ENCODE results near the gene SAPCD2. TPM values are rescaled to one million over a fixed set of nuclear protein-coding genes. Genes with fewer than 3 reads are reported as not detected.

Gene SAPCD2
- total RNA-seq, 1 experiment from 2014 or later = 29.8 TPM

DNA sequence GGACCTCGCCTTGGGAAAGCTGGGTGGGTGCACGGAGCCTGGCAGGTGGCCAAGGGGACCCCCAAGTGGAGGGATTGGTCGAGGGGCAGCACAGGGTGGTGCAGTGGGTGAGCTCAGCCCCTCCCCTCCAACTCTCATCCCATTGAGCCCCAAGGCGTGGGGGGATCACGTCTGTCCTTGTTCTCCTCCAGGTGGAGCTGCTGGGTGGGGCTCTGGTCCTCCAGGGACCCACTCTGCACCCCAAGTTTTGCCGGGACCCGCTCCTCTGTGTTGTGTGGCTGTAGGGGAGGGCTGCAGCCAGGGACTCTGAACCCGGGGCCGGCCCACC, 34.9 kb downstream of the SAPCD2 start:
- Mint-ChIP-seq H3K4me1 (no peaks in the 10 kb centered on the region; a peak in 1 of 4 replicates), H3K27me3 (ENCODE audit: low read depth) (peaks cover 19% of the 10 kb centered on the region), H3K4me3 (no peak overlapping the region), H3K9me3 (no peaks in the 10 kb centered on the region), H3K27ac (no peak overlapping the region), H3K36me3 (ENCODE audit: insufficient read depth in 1 of 3, low read depth in 3 of 3) (peaks cover 0 to 14% (median 5%) of the 10 kb centered on the region in 3 experiments; a peak in 5 of 7 replicates)
- no peak overlapping the region for H3K4me2 ChIP-seq (ENCODE audit: insufficient read depth, insufficient read length, low read length)
- no peak overlapping the region for H3K27ac ChIP-seq (ENCODE audit: insufficient read length, low read depth, low read length)
- H3K14ac ChIP-seq (ENCODE audit: insufficient read depth, low read length) = no peak overlapping the region; the same call in 1 of the 2 replicates
- no peak overlapping the region for H4K5ac ChIP-seq (ENCODE audit: insufficient read length, low read depth, low read length)
- no peak overlapping the region for H4K91ac ChIP-seq (ENCODE audit: insufficient read length, low read depth, low read length)
- H2BK15ac ChIP-seq (ENCODE audit: low read depth, low read length) = no peak overlapping the region
- no CpG with 5 or more reads among the region's 9 CpGs for whole genome bisulfite sequencing (ENCODE audit: extremely low coverage, insufficient read length, low lambda C conversion rate)
- no peaks in the 10 kb centered on the region for H3K9me3 ChIP-seq (ENCODE audit: control insufficient read depth, low read depth, low read length)
- no peak overlapping the region for H4K8ac ChIP-seq (replicated peaks; ENCODE audit: insufficient read length, low read depth, low read length)
- TF ChIP-seq, protein P1, sequence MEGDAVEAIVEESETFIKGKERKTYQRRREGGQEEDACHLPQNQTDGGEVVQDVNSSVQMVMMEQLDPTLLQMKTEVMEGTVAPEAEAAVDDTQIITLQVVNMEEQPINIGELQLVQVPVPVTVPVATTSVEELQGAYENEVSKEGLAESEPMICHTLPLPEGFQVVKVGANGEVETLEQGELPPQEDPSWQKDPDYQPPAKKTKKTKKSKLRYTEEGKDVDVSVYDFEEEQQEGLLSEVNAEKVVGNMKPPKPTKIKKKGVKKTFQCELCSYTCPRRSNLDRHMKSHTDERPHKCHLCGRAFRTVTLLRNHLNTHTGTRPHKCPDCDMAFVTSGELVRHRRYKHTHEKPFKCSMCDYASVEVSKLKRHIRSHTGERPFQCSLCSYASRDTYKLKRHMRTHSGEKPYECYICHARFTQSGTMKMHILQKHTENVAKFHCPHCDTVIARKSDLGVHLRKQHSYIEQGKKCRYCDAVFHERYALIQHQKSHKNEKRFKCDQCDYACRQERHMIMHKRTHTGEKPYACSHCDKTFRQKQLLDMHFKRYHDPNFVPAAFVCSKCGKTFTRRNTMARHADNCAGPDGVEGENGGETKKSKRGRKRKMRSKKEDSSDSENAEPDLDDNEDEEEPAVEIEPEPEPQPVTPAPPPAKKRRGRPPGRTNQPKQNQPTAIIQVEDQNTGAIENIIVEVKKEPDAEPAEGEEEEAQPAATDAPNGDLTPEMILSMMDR (conservative IDR thresholded peaks at IDR 0.05) = peak; percentile 48; the same call in 2 of the 3 replicates
- H3K27me3 ChIP-seq (ENCODE audit: insufficient read depth, low read length) = no peaks in the 10 kb centered on the region
- H3K9ac ChIP-seq (ENCODE audit: extremely low read depth, insufficient read length, low read length) = no peak overlapping the region
- H3T11ph ChIP-seq (ENCODE audit: low read length) = no peak overlapping the region
- no peaks in the 10 kb centered on the region for H4K20me1 ChIP-seq (ENCODE audit: control insufficient read depth, insufficient read depth, insufficient read length)
- no peak overlapping the region for H2BK12ac ChIP-seq (ENCODE audit: insufficient read length, low read depth, low read length)
- H3K23ac ChIP-seq (ENCODE audit: insufficient read length, low read depth, low read length) = no peak overlapping the region
- H3K4me1 ChIP-seq (ENCODE audit: insufficient read depth, low read length) = no peaks in the 10 kb centered on the region
- H3K79me1 ChIP-seq (ENCODE audit: insufficient read depth, low read depth, low read length, poor library complexity, severe bottlenecking) = no peaks in the 10 kb centered on the region
- no peak overlapping the region for H2BK5ac ChIP-seq (ENCODE audit: insufficient read length, low read length)
- H3K79me2 ChIP-seq (ENCODE audit: insufficient read depth, low read length) = no peaks in the 10 kb centered on the region
- H3K23me2 ChIP-seq (ENCODE audit: insufficient read length, low read depth, low read length, poor library complexity, severe bottlenecking) = no peaks in the 10 kb centered on the region
- H2BK120ac ChIP-seq (ENCODE audit: low read depth, low read length, poor library complexity, severe bottlenecking) = no peak overlapping the region
- DNase-seq = no peak
- H3K56ac ChIP-seq (ENCODE audit: insufficient read length, low read depth, low read length) = no peak overlapping the region
- H3K4ac ChIP-seq (ENCODE audit: low read depth, low read length) = no peak overlapping the region
- H2AK5ac ChIP-seq (ENCODE audit: insufficient read length, low read length) = no peak overlapping the region
- no peak overlapping the region for H3K18ac ChIP-seq (ENCODE audit: insufficient read length, low read depth, low read length)
- no peak overlapping the region for H2AFZ ChIP-seq (ENCODE audit: low read length)
- no peak overlapping the region for H2BK20ac ChIP-seq (ENCODE audit: low read depth, low read length, poor library complexity, severe bottlenecking)

Data from H9 (cell line).